ENCODE measurements around the gene SORCS3. TPM values are rescaled to one million over a fixed set of nuclear protein-coding genes. Genes with fewer than 3 reads are reported as not detected.

SORCS3 gene
- total RNA-seq, 1 experiment from 2014 or later = not detected

GRCh38 chr10:105075031-105075430, 433.9 kb downstream of the SORCS3 start (continued):
- TF ChIP-seq ATF3 (IDR thresholded peaks at IDR 0.05) = no peak
- no peak for TF ChIP-seq EGR1 (IDR thresholded peaks at IDR 0.05; ENCODE audit: low read depth)
- no peak for TF ChIP-seq ZBTB33 (IDR thresholded peaks at IDR 0.05; ENCODE audit: extremely low read depth, insufficient replicate concordance, low read length)
- no peak for TF ChIP-seq CBX3 (IDR thresholded peaks at IDR 0.05; ENCODE audit: low read depth)
- no peak for TF ChIP-seq ZNF274 (IDR thresholded peaks at IDR 0.05; ENCODE audit: low read depth, low read length)
- TF ChIP-seq EZH2phosphoT487 (IDR thresholded peaks at IDR 0.05; ENCODE audit: borderline replicate concordance) = no peak
- TF ChIP-seq YY1 (IDR thresholded peaks at IDR 0.05; ENCODE audit: extremely low read depth, insufficient replicate concordance, low read depth, low read length) = no peak

GRCh38 chr10:105085980-105086379, 444.9 kb downstream of the SORCS3 start:
- H3K4me2 ChIP-seq (ENCODE audit: low read length) = no peak overlapping the region
- no peaks in the 10 kb centered on the region for H3K9me3 ChIP-seq (ENCODE audit: control insufficient read depth in 1 of 2, insufficient read depth in 1 of 2, low read depth in 1 of 2, low read length in 2 of 2)
- ChIA-PET CTCF (no interaction called here), RAD21 (ENCODE audit: low non-redundant PET in 1 of 2, low total read pairs in 2 of 2, uncharacterized antibody in 2 of 2, unreplicated experiment in 2 of 2) (no interaction called here), POLR2A (no interaction called here)
- no peak for ATAC-seq
- intact Hi-C loops (cut with micrococcal nuclease) = no loop called here
- no peaks in the 10 kb centered on the region for H3K9me2 ChIP-seq (ENCODE audit: insufficient read depth)
- H3K36me3 ChIP-seq (ENCODE audit: control insufficient read depth in 1 of 2, insufficient read depth in 2 of 2, low read length in 2 of 2) = no peaks in the 10 kb centered on the region
- H3K9ac ChIP-seq (ENCODE audit: low read length) = no peak overlapping the region
- H3K4me3 ChIP-seq (replicated peaks in 1 of 2; ENCODE audit: low read depth in 1 of 2, low read length in 2 of 2) = no peak overlapping the region
- H3K27ac ChIP-seq (ENCODE audit: low read depth, low read length) = no peak overlapping the region
- H4K20me1 ChIP-seq (ENCODE audit: insufficient read depth) = no peaks in the 10 kb centered on the region
- no peak for DNase-seq (ENCODE audit: low read depth, low spot score)
- 0 out of 2 replicates have a peak, but pooled peaks cover 7% of the 10 kb centered on the region for H3K27me3 ChIP-seq (ENCODE audit: insufficient read depth, low read length)
- no peak overlapping the region for H2AFZ ChIP-seq (ENCODE audit: low read depth, low read length, poor library complexity, severe bottlenecking)
- H3K79me2 ChIP-seq (ENCODE audit: insufficient read depth, low read length) = no peaks in the 10 kb centered on the region
- no peaks in the 10 kb centered on the region for H3K4me1 ChIP-seq (ENCODE audit: control insufficient read depth in 1 of 2, insufficient read depth in 2 of 2, low read length in 2 of 2)
- BruUV-seq (replicated peaks) = no TSS peak
- TF ChIP-seq TCF7L2 (IDR thresholded peaks at IDR 0.05; ENCODE audit: borderline replicate concordance, extremely low read depth, insufficient read depth, insufficient read length) (no peak), ZFX (IDR thresholded peaks at IDR 0.05) (no peak), ELF1 (IDR thresholded peaks at IDR 0.05; ENCODE audit: borderline replicate concordance, low read depth) (no peak), ZBTB33 (IDR thresholded peaks at IDR 0.05; ENCODE audit: extremely low read depth, insufficient replicate concordance, low read length) (no peak), FOSL1 (IDR thresholded peaks at IDR 0.05; ENCODE audit: low read depth) (no peak), RAD21 (IDR thresholded peaks at IDR 0.05; ENCODE audit: low read depth) (no peak), SIN3A (IDR thresholded peaks at IDR 0.05; ENCODE audit: low read depth) (no peak), SP1 (IDR thresholded peaks at IDR 0.05; ENCODE audit: low read depth) (no peak), YY1 (IDR thresholded peaks at IDR 0.05; ENCODE audit: extremely low read depth, insufficient replicate concordance, low read depth, low read length) (no peak), CEBPB (IDR thresholded peaks at IDR 0.05; ENCODE audit: low read depth) (no peak), JUND (IDR thresholded peaks at IDR 0.05) (no peak), EGR1 (IDR thresholded peaks at IDR 0.05; ENCODE audit: low read depth) (no peak), EZH2phosphoT487 (IDR thresholded peaks at IDR 0.05; ENCODE audit: borderline replicate concordance) (no peak), CTCF (IDR thresholded peaks at IDR 0.05 in 2 of 3, conservative IDR thresholded peaks at IDR 0.05 in 1 of 3; ENCODE audit: borderline replicate concordance in 1 of 3, insufficient read depth in 1 of 3, low read depth in 2 of 3, low read length in 2 of 3) (no peak), EZH2 (IDR thresholded peaks at IDR 0.05) (no peak), MAX (IDR thresholded peaks at IDR 0.05) (no peak), CBX3 (IDR thresholded peaks at IDR 0.05; ENCODE audit: low read depth) (no peak), POLR2A (IDR thresholded peaks at IDR 0.05; ENCODE audit: borderline replicate concordance, extremely low read depth, insufficient read depth, insufficient read length) (no peak), SRF (IDR thresholded peaks at IDR 0.05; ENCODE audit: low read depth) (no peak)
